Measurements from ENCODE around the gene CPS1.
A peak's percentile ranks its signal among the peaks of the same experiment; 100 is the strongest.

The CPS1 gene

DNA sequence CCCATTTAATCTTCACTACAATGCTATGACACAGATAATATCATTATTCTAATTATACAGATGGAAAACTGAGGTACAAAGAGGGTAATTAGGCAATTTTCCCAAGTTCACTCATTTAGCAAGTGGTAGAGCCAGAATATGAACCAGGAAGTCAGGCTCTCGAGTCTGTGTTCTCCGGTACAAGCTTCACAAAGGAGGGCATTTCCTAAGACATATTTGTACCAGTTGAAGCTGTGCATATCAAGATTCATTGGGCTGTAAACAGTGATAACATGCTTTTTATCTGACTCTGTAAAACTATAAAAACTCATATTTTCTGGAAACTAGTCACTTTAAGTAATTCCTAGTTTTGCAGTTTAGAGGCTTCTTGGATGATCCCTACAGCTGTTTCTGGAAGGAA is 23.0 kb upstream of the CPS1 start:
- no peaks in the 10 kb centered on the region for H3K27me3 Mint-ChIP-seq (ENCODE audit: low read depth, poor library complexity)
- no peaks in the 10 kb centered on the region for H3K36me3 Mint-ChIP-seq (ENCODE audit: low read depth)
- no peaks in the 10 kb centered on the region for H3K4me1 Mint-ChIP-seq
- peak overlapping the region; percentile 68 for H3K27ac Mint-ChIP-seq
- DNase-seq = no peak
- no peaks in the 10 kb centered on the region for H3K9me3 Mint-ChIP-seq
- TF ChIP-seq, protein P1, sequence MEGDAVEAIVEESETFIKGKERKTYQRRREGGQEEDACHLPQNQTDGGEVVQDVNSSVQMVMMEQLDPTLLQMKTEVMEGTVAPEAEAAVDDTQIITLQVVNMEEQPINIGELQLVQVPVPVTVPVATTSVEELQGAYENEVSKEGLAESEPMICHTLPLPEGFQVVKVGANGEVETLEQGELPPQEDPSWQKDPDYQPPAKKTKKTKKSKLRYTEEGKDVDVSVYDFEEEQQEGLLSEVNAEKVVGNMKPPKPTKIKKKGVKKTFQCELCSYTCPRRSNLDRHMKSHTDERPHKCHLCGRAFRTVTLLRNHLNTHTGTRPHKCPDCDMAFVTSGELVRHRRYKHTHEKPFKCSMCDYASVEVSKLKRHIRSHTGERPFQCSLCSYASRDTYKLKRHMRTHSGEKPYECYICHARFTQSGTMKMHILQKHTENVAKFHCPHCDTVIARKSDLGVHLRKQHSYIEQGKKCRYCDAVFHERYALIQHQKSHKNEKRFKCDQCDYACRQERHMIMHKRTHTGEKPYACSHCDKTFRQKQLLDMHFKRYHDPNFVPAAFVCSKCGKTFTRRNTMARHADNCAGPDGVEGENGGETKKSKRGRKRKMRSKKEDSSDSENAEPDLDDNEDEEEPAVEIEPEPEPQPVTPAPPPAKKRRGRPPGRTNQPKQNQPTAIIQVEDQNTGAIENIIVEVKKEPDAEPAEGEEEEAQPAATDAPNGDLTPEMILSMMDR (IDR thresholded peaks at IDR 0.05) = no peak
- H3K4me3 Mint-ChIP-seq = no peak overlapping the region

DNA sequence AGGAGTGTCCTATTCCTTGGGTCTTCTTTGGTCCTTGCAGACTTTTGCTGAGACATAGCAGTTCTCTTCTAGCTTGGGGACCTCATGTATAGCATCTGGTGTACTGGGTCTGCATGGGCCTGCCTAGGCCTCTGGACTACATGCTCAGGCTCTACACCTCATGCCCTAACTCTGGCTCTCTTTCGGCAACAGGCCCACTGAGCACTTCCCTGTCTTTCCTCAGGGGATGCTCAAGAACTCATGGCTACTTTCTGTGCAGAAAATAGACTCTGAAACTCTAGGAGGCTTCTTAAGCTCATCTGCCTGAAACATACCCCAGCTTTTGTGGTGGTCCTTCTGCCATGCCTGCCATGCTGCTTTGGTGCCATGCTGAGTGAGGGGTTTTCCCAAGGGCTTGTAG is 21.5 kb upstream of the CPS1 start:
- no peak for DNase-seq
- no peaks in the 10 kb centered on the region for H3K36me3 Mint-ChIP-seq (ENCODE audit: low read depth)
- no peak overlapping the region for H3K4me3 Mint-ChIP-seq
- no peaks in the 10 kb centered on the region for H3K27me3 Mint-ChIP-seq (ENCODE audit: low read depth, poor library complexity)
- H3K4me1 Mint-ChIP-seq = peaks cover 7% of the 10 kb centered on the region
- no peaks in the 10 kb centered on the region for H3K9me3 Mint-ChIP-seq
- peak overlapping the region; percentile 54 for H3K27ac Mint-ChIP-seq
- TF ChIP-seq, protein P1 (IDR thresholded peaks at IDR 0.05) = no peak

DNA sequence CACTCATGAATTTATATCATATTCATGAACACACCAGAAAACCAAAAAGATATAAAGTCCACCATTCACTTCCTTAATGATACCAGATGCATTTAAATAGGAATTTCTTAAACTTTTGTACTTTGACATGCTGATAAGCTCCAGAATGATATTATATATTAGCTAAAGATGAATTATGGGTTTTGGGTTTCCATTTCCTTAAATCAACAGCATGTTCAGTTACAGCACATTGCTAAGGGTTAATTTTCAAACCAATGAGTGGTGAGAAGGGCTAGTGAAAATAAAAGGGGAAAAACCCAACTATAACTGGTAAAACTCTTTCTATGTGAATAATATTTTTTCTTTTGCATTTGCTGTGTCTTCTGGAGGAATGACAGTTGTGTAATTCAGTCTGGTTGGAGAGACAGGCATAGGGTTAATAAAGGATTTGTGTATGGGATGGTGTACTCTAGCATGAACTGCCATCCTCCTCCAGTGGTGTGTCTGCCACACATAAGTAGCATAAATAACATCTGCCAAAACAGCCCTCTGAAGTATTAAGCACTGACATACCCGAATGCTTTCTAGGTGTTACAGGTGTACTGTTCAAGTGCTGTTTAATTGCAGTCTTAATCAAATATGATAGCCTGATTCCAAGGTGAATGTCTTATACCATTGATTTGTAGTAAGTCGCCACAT is 19.3 kb upstream of the CPS1 start:
- H3K36me3 Mint-ChIP-seq (ENCODE audit: low read depth) = no peaks in the 10 kb centered on the region
- TF ChIP-seq, protein P1 (IDR thresholded peaks at IDR 0.05) = no peak
- no peak for DNase-seq
- no peak overlapping the region for H3K4me3 Mint-ChIP-seq
- H3K27me3 Mint-ChIP-seq (ENCODE audit: low read depth, poor library complexity) = no peaks in the 10 kb centered on the region
- no peak overlapping the region for H3K27ac Mint-ChIP-seq
- peaks cover 13% of the 10 kb centered on the region for H3K4me1 Mint-ChIP-seq
- H3K9me3 Mint-ChIP-seq = no peaks in the 10 kb centered on the region

DNA sequence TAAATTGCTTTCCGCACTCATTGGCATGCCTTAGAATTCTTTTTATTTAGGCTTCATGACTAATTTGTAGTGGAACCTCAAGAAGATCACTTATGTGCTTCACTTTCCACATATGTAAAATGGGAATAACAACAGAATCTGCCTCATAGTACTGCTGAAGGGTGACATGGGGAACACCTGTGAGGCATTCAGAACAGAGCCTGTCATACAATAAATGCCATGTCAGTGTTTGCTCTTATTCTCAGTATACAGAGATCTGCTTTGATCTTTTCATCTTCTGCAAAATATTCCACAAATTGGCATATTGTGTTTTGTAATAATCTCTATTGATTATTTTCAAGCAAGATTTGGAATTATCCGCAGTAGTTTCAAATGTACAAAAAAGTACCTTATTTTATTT is 17.4 kb upstream of the CPS1 start:
- H3K27ac Mint-ChIP-seq = no peak overlapping the region
- no peaks in the 10 kb centered on the region for H3K9me3 Mint-ChIP-seq
- TF ChIP-seq, protein P1 (IDR thresholded peaks at IDR 0.05) = no peak
- peaks cover 13% of the 10 kb centered on the region for H3K4me1 Mint-ChIP-seq
- no peaks in the 10 kb centered on the region for H3K36me3 Mint-ChIP-seq (ENCODE audit: low read depth)
- DNase-seq = no peak
- no peaks in the 10 kb centered on the region for H3K27me3 Mint-ChIP-seq (ENCODE audit: low read depth, poor library complexity)
- no peak overlapping the region for H3K4me3 Mint-ChIP-seq

DNA sequence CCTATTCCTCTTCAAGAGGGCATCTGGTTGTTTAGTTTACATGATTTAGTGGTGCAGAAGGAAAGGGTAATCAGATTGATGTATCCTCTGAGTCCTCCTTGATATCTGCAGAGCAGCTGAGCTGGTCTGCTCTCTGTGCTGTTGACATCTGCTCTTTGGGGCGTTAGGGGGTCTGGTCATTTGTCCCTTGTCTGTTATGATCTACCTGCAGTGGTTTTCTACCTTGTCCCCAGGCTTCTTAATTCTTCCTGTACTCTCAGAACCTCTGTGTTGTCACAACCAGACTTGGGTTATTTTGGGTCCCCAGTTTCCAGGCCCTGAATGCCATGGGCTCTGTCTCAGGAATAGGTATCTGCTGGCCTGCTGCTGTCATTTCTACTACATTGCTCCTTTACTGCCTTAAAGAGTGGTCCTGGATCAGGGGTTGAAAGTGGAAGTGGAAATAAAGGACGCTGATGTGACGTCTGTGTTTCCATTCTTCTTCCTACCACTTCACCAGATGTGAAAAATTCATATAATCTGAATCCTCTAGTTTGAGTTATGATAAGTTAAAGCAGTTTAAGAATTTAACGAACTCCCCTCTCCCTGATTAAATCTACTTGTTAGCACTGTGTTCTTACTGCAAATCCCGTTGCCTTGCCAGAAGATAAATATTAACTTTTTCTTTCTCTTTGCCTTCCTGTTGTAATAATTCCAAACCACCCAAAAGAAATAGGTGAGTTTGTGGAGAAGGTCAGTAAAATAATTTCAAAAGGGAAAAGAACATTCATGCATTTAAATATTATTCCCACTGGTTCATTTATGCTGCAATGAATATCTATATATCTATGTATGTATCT is 16.6 kb upstream of the CPS1 start:
- Mint-ChIP-seq H3K36me3 (ENCODE audit: low read depth) (no peaks in the 10 kb centered on the region), H3K27me3 (ENCODE audit: low read depth, poor library complexity) (no peaks in the 10 kb centered on the region), H3K4me3 (no peak overlapping the region), H3K9me3 (no peaks in the 10 kb centered on the region), H3K4me1 (peaks cover 13% of the 10 kb centered on the region), H3K27ac (no peak overlapping the region)
- DNase-seq = no peak
- TF ChIP-seq, protein P1 (IDR thresholded peaks at IDR 0.05) = no peak

All from nephron progenitor cell (in vitro differentiated cells).